ENCODE measurements around the gene MRAP.

The MRAP gene

GRCh38 chr21:32309906-32310460 lies 11.3 kb downstream of the MRAP start:
- no peak for TF ChIP-seq GATA2 (IDR thresholded peaks at IDR 0.05; ENCODE audit: low read depth, low read length)
- no peak for TF ChIP-seq GATA3 (IDR thresholded peaks at IDR 0.05; ENCODE audit: low read depth, low read length)

GRCh38 chr21:32311621-32312020 lies 13.0 kb downstream of the MRAP start:
- no peak for TF ChIP-seq GATA2 (IDR thresholded peaks at IDR 0.05; ENCODE audit: low read depth, low read length)
- no peak for TF ChIP-seq GATA3 (IDR thresholded peaks at IDR 0.05; ENCODE audit: low read depth, low read length)

GRCh38 chr21:32312326-32312725 lies 13.7 kb downstream of the MRAP start:
- no peak for TF ChIP-seq GATA3 (IDR thresholded peaks at IDR 0.05; ENCODE audit: low read depth, low read length)
- no peak for TF ChIP-seq GATA2 (IDR thresholded peaks at IDR 0.05; ENCODE audit: low read depth, low read length)

- TF ChIP-seq GATA3 (IDR thresholded peaks at IDR 0.05; ENCODE audit: low read depth, low read length) (no peak), GATA2 (IDR thresholded peaks at IDR 0.05; ENCODE audit: low read depth, low read length) (no peak)
Observed at GRCh38 chr21:32312976-32313375, 14.3 kb downstream of the MRAP start.

DNA sequence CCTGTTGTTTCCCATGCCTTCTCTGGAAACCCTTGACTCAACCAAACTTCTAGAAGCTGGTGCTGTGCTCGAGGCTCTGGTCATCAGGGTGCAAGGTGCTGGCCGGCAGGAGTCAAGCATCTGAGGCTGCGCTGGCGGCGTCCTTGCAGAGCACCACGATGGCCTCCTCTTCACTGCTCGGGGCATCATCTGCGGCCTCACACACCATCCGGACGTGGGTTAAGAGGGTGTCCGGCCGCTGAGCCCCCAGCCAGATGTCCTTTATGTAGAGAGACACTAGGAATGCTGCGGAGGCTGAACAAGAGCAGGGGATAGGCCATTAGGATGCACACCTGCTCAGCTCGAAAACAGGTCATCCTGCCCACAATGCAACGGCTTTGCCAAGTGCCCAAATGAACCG lies 16.2 kb downstream of the MRAP start:
- TF ChIP-seq GATA2 (IDR thresholded peaks at IDR 0.05; ENCODE audit: low read depth, low read length) = no peak
- TF ChIP-seq GATA3 (IDR thresholded peaks at IDR 0.05; ENCODE audit: low read depth, low read length) = no peak

- no peak for TF ChIP-seq GATA2 (IDR thresholded peaks at IDR 0.05; ENCODE audit: low read depth, low read length)
Observed at GRCh38 chr21:32315511-32316281, 17.0 kb downstream of the MRAP start.

DNA sequence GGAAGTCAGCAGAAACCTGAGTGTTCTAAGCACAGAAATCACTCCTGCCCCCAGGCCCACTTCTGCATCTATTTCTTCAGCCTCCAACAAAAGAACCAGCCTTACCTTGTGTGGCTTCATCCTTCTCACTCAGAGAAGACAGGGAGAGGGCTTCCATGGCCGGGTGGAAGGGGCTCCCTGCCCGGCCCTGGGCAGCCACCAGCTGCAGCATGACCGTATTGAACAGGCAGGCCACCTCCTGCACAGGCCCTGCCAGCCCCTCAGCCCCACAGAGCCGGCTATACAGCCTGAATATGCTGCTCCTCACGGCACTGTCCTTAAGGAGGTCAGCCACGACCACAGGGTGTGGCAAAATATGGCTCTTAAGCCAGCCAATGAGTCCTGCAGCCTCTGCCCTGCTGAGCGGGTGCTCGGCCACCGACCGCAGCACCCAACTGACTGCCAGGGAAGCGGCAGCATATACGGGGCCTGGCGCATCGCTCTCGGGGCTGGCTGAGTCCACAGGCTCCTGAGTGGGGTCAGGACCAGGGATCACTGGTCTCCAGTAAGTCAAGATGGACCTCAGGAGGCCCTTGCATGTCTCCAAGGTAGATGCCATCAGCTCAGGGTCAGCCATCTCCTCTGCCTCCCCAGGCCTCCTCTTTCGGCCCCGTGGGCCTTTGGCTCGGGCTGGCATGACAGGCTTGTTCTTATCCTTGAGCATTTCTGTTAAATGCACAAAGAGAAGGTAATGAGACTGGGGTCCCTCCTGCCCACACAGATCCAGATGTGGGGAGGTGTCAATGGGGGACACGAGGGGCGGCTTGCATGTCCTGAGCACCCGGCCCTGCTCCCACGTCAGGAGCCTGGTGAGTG lies 17.9 kb downstream of the MRAP start:
- TF ChIP-seq GATA3 (IDR thresholded peaks at IDR 0.05; ENCODE audit: low read depth, low read length) = no peak
- TF ChIP-seq GATA2 (IDR thresholded peaks at IDR 0.05; ENCODE audit: low read depth, low read length) = no peak

DNA sequence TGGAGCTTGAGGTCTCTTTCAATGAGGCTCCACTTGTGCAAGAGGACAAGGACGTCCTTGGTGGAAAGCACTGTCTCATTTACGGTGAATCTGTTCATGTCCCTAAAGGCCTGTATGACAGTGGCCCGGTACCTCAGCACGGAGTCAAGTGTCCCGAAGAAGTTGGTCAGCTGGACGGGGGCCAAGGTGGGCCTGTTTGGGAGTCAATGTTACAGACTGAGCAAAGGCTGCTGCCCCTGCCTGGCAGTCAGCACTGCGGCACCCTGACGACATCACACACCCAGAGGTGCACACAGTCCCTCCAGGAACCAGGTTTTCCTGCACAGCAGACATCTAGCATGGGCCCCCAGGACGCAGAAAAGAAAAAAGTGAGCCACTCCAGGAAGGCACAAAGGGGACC lies 19.1 kb downstream of the MRAP start:
- TF ChIP-seq GATA3 (IDR thresholded peaks at IDR 0.05; ENCODE audit: low read depth, low read length) = no peak
- TF ChIP-seq GATA2 (IDR thresholded peaks at IDR 0.05; ENCODE audit: low read depth, low read length) = no peak

GRCh38 chr21:32319012-32319411 lies 20.4 kb downstream of the MRAP start:
- TF ChIP-seq GATA3 (IDR thresholded peaks at IDR 0.05; ENCODE audit: low read depth, low read length) = no peak
- TF ChIP-seq GATA2 (IDR thresholded peaks at IDR 0.05; ENCODE audit: low read depth, low read length) = no peak

DNA sequence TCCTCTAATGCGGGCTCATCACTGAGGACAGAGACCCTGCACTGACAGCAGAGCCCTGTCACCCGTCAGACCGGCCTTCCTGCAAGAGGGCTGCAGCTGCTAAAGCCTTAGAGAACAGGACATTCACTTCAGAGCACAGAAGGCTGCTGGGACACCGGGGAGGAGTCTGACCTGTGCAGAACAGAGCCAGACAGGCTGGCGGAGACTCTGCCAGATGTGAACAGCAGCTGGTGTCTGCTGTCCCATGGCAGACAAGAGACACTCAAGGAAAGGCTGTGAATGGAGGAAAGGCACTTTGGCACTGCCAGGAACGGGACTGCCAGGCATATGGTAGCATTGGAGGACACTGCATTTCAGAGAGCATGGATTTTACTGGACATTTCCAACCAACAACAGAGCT lies 21.4 kb downstream of the MRAP start:
- no peak for TF ChIP-seq GATA2 (IDR thresholded peaks at IDR 0.05; ENCODE audit: low read depth, low read length)
- TF ChIP-seq GATA3 (IDR thresholded peaks at IDR 0.05; ENCODE audit: low read depth, low read length) = no peak

DNA sequence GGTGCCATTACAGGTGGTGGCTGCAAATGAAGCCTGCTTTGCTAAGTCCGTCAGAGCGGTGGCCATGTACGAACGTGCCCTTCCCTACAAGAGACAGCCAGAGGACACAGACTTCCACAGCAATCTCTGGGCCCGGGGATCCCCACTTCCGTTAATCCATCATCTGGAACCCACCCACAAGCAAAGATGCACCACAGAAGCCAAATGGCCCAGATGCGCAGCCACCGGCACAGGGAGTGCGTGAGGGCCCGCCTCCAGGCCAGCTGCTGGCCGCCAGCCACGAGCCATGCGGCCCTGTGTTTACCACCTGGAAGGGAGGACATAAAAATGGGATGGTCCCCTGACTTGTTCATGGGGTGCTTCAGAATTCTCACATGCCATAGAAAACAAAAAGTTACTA lies 22.1 kb downstream of the MRAP start:
- TF ChIP-seq GATA2 (IDR thresholded peaks at IDR 0.05; ENCODE audit: low read depth, low read length) = no peak
- TF ChIP-seq GATA3 (IDR thresholded peaks at IDR 0.05; ENCODE audit: low read depth, low read length) = no peak

- TF ChIP-seq GATA3 (IDR thresholded peaks at IDR 0.05; ENCODE audit: low read depth, low read length) = no peak
- TF ChIP-seq GATA2 (IDR thresholded peaks at IDR 0.05; ENCODE audit: low read depth, low read length) = no peak
Observed at GRCh38 chr21:32321480-32321879, 22.8 kb downstream of the MRAP start.

- no peak for TF ChIP-seq GATA2 (IDR thresholded peaks at IDR 0.05; ENCODE audit: low read depth, low read length)
- TF ChIP-seq GATA3 (IDR thresholded peaks at IDR 0.05; ENCODE audit: low read depth, low read length) = no peak
Observed at GRCh38 chr21:32322103-32322502, 23.4 kb downstream of the MRAP start.

DNA sequence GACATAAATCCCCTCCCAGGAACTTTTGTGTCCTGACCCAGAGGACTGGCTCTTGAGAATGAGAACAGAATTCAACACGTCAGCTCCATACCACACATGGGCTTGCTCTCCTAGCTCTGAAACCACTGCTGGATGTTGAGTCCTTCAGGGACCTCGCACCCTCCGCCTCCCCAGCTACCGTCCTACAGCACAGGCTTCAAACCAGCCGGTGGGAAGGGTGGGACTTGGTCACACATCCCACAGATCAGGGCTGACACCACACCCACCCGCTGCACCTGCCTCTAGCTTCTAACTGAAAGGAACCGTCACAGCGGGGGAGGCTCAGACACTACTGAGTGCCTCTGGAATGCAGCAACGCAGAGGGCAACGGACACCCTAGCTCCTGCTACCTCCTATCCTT lies 24.0 kb downstream of the MRAP start:
- TF ChIP-seq GATA3 (IDR thresholded peaks at IDR 0.05; ENCODE audit: low read depth, low read length) = no peak
- no peak for TF ChIP-seq GATA2 (IDR thresholded peaks at IDR 0.05; ENCODE audit: low read depth, low read length)

DNA sequence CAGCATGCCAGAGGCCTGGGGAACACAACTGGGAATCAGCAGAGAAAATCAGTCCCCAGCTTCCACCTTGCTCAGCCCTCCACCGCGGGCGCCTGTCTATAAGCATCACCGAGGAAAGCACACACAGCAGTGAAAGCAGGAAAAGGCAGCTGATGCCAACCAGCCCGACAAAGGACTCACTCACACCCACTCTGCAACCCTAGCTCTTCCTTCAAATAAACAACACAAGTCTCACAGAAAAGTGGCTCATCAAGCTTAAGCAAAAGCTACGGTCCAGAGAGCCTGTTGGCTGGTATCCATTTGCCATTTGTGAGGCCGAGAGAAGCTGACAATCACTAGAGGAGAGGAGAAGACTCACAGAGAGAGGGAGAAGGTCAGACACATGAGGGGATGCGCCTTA lies 27.1 kb downstream of the MRAP start:
- no peak for TF ChIP-seq GATA2 (IDR thresholded peaks at IDR 0.05; ENCODE audit: low read depth, low read length)
- TF ChIP-seq GATA3 (IDR thresholded peaks at IDR 0.05; ENCODE audit: low read depth, low read length) = no peak
